Transverse colon (tissue), 3 donors: ENCODE results near the gene TNFRSF25.

Experiments
- POLR2A ChIP-seq: fragments of 450-650 bp; IDR thresholded peaks from one replicate; pipeline ENCODE4 v1.6.1; 2016; ENCODE audit warnings: antibody characterized with exemption, mild to moderate bottlenecking, moderate library complexity
- TF ChIP-seq, protein P1 (sequence below), 5 experiments: fragments of 200-600 bp in 3 of 5; fragments of 450-650 bp in 2 of 5; sonication (generic) in 3 of 5; IDR thresholded peaks; 1 replicate in 2 of 5; 2 replicates in 3 of 5; pipeline ENCODE4 v1.5.1; 2016 to 2017; ENCODE audit warnings: antibody characterized with exemption in 5 of 5, inconsistent platforms in 3 of 5, mild to moderate bottlenecking in 2 of 5, moderate library complexity in 1 of 5

DNA sequence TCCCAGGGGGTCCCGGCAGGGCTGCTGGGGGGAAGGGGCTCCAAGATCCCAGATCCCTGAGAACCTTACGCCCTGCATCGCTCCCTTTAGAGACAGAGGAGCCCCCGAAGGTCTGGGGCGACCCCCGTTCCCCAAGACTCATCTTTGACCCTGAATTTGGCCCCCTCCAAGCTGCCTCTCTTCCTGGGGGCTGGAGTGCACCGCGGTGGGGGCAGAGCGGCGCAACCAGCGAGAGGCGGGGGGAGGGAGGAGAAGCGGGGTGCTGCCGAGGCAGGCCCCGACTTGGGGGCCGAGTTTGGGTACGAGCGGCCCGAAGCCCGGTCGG is 30.9 kb upstream of the TNFRSF25 start:
- no peak for TF ChIP-seq POLR2A
- TF ChIP-seq, protein P1, sequence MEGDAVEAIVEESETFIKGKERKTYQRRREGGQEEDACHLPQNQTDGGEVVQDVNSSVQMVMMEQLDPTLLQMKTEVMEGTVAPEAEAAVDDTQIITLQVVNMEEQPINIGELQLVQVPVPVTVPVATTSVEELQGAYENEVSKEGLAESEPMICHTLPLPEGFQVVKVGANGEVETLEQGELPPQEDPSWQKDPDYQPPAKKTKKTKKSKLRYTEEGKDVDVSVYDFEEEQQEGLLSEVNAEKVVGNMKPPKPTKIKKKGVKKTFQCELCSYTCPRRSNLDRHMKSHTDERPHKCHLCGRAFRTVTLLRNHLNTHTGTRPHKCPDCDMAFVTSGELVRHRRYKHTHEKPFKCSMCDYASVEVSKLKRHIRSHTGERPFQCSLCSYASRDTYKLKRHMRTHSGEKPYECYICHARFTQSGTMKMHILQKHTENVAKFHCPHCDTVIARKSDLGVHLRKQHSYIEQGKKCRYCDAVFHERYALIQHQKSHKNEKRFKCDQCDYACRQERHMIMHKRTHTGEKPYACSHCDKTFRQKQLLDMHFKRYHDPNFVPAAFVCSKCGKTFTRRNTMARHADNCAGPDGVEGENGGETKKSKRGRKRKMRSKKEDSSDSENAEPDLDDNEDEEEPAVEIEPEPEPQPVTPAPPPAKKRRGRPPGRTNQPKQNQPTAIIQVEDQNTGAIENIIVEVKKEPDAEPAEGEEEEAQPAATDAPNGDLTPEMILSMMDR (IDR thresholded peaks at IDR 0.05): no peak
